HG03025 (cell line): ENCODE results near the gene PALM3.
"Not testable (repeated sequence)": the region's sequence is repeated elsewhere in the genome, so short reads cannot be mapped to it uniquely, and the experiment has no call there.

Source experiments
- ATAC-seq: cut with Tn5 transposase; IDR thresholded peaks from one replicate; pipeline ENCODE4 v1.9.1; 2021; ENCODE audit warnings: mild to moderate bottlenecking, moderate library complexity; ENCODE audit not compliant: unreplicated experiment, low FRiP score

Gene PALM3

GRCh38 chr19:14062558-14062855, 631 bp upstream of the PALM3 start:
- no peak for ATAC-seq

GRCh38 chr19:14061081-14061749, 661 bp downstream of the PALM3 start:
- ATAC-seq: no peak

DNA sequence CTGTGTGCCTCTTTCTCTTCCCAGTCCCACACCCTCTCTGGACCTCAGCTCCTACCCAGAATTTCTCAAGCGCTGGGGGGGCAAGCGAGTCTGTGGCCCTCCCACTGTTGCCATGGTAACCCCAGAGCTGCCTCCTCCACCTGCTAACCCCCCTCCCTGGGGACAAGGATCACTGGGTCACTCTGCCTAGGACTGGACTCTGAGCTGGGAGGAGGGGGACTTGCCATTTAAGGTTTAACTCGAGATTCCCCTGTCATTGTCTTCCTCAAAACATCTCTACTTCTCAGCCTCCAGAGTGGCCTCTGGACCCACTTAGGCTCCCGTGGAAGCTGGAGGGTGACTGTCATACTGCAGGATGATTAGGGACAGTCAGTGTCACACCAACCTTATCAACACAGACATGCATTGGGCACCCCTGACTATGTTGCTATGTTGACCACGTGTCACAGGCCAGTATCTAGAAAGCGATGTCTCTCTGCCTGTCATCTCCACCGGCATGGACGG, 2.2 kb downstream of the PALM3 start:
- ATAC-seq: no peak

DNA sequence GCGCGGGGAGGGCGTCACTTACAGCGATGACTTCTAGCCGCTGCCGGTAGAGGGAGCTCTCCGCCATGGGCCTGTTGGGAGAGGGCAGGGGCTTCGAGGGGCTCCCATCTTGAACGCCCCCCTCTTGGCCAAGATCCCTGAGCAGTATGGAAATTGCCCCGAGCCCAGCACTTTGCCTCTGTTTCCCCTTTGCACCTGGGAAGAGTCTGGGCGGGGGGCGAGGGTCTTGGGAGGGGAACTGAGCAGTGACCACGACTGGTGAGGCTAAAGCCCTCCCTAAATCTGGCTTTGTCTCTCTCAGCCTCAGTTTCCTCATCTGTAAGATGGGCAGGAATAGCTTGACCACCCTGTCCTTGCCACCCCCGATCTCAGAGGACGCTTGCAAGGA, 2.8 kb downstream of the PALM3 start:
- no peak for ATAC-seq

GRCh38 chr19:14058182-14059092, 3.4 kb downstream of the PALM3 start:
- ATAC-seq: no peak

- ATAC-seq: no peak
Measured at GRCh38 chr19:14056741-14057356, 5.0 kb downstream of the PALM3 start.

- no peak for ATAC-seq
Measured at GRCh38 chr19:14056069-14056666, 5.7 kb downstream of the PALM3 start.

GRCh38 chr19:14055396-14055795, 6.5 kb downstream of the PALM3 start:
- no peak for ATAC-seq

DNA sequence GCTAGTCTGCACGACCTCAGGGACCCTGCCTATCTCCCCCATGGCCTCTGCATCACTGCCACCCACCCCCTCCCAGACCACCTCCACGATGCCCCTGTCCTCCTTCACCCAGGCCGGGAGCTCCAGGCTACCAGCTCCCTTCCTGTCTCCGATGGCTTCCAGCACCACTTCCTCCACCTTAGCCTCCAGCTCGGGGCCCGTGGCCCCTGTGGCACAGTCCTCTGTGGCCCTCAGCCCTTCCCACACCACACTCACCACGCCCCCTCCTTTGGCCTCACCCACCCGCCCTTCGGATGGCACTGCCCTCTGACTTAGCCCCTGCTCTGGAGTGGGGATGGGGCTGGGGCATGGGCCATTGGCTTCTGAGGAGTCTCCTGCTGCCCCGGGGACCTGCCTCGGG, 7.2 kb downstream of the PALM3 start:
- no peak for ATAC-seq

DNA sequence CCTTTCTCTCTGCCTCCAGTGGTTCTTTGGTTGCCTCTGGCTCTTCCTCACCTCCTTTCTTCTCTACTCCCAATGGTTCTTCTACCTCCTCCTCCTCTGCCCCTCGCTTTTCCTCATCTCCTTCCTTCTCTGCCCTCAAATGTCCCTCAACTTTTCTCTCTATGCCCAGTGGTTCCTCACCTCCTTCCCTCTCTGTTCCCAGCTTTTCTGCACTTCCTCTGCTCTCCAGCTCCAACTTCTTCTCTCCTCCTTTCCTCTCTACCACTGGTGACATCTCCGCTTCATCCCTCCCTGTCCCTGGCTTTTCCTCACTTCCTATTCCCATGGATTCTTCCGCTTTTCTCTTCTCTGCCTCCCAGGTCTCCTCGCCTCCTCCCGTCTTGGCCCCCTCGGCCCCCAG, 7.8 kb downstream of the PALM3 start:
- ATAC-seq: no peak

GRCh38 chr19:14053500-14053899, 8.4 kb downstream of the PALM3 start:
- no peak for ATAC-seq

GRCh38 chr19:14053032-14053431, 8.8 kb downstream of the PALM3 start:
- ATAC-seq: no peak

- no peak for ATAC-seq
Measured at GRCh38 chr19:14052470-14052869, 9.4 kb downstream of the PALM3 start.

DNA sequence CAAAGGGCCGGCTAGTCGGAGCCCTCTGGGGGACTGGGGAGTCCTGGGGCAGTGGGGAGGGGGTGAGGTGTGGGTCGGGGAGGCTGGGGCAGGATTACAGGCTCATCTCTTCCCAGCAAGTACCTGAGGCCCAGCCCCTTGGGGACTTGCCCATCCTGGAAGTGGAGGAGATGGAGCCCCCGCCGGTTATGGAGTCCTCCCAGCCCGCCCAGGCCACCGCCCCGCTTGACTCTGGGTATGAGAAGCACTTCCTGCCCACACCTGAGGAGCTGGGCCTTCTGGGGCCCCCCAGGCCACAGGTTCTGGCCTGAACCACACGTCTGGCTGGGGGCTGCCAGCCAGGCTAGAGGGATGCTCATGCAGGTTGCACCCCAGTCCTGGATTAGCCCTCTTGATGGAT, 9.9 kb downstream of the PALM3 start:
- no peak for ATAC-seq

GRCh38 chr19:14050961-14051360, 10.9 kb downstream of the PALM3 start:
- ATAC-seq: not testable (repeated sequence)

- no peak for ATAC-seq
Measured at GRCh38 chr19:14050512-14050911, 11.4 kb downstream of the PALM3 start.

GRCh38 chr19:14048443-14049153, 13.3 kb downstream of the PALM3 start:
- ATAC-seq: no peak

GRCh38 chr19:14047866-14048265, 14.0 kb downstream of the PALM3 start:
- not testable (repeated sequence) for ATAC-seq

DNA sequence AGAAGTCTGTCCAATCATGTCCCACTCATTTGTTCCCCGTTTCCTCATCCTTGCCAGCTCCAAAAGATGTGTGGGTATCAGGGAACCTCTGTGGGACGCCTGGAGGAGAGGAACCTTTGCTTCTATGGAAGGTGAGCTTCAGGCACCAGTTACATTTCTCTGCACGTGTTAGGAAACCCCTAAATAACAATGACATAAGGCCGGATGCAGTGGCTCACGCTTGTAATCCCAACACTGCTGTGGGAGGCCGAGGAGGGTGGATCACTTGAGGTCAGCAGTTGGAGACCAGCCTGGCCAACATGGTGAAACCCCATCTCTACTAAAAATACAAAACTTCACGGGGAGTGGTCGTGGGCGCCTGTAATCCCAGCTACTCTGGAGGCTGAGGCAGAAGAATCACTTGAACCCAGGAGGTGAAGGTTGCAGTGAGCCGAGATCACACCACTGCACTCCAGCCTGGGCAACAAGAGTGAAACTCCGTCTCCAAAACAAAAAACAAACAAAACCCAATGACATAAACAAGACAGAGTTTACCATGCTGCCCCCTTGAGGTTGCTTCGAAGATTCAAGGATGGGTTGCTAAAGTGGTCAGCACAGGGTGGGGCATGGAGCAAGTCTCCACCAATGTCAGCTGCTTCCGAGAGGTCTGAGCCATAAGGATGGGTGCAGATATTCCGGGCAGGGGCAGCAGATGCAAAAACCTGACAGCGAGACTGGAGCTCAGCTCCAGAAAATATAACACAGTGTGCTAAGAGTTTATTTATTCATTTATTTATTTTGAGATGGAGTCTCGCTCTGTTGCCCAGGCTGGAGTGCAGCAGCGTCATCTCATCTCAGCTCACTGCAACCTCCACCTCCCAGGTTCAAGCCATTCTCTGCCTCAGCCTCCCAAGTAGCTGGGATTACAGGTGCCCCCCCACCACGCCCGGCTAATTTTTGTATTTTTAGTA, 18.9 kb downstream of the PALM3 start:
- not testable (repeated sequence) for ATAC-seq
